Fibroblast of lung (primary cell): Measurements from ENCODE around the gene QPCTL.

ENCODE experiments used
- EZH2 ChIP-seq: IDR thresholded peaks from 2 replicates; pipeline ENCODE4 v1.5.1; 2012; ENCODE audit warnings: low read length, control low read depth, mild to moderate bottlenecking; ENCODE audit errors: missing control alignments
- TF ChIP-seq, protein P1 (sequence below), 2 donors: IDR thresholded peaks in 1 of 2; conservative IDR thresholded peaks in 1 of 2; 1 replicate in 1 of 2; 2 replicates in 1 of 2; pipeline ENCODE4 v1.5.1; 2011 to 2012; ENCODE audit warnings: low read length in 2 of 2, control low read depth in 1 of 2, inconsistent platforms in 1 of 2, low read depth in 1 of 2, mild to moderate bottlenecking in 1 of 2

DNA sequence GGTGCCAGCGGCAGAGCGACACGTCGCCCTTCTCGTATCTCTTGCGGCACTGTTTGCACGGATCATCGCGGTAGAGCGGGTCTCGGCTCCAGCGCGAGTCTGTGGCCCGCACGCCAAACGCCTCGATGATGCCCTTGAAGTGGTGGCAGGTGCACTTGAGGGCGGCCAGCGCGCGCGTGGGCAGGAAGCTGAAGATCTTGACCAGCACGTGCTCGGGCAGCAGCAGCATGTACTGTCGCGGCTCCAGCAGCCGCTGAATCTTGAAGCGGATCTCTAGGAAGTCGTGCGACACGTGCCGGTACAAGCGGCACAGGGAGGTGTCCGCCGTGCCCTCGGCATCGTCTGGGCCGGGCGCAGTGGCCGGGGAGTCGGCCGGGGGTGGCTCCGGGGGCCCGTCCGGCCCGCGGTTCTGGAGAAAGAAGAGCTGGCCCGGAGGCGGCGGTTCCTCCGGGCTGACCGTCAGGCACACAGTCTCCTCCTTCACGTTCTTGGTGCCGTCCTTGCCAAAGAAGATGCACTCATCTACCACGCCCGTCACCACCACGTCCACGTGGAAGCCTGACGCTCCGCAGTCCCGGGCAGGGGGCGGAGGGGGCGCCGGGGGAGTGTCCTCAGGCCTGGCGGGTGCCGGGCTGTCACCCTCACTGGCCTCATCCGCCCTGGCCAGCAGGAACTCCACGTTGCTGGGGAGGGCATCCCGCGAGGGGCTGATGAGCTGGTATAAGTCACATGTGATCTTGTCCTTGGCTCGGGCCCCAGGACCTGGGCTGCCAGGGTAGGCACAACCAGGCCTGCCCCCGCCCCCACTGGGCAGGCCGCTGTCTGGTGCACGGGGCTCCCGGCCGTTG, 19.6 kb downstream of the QPCTL start:
- TF ChIP-seq, protein P1, sequence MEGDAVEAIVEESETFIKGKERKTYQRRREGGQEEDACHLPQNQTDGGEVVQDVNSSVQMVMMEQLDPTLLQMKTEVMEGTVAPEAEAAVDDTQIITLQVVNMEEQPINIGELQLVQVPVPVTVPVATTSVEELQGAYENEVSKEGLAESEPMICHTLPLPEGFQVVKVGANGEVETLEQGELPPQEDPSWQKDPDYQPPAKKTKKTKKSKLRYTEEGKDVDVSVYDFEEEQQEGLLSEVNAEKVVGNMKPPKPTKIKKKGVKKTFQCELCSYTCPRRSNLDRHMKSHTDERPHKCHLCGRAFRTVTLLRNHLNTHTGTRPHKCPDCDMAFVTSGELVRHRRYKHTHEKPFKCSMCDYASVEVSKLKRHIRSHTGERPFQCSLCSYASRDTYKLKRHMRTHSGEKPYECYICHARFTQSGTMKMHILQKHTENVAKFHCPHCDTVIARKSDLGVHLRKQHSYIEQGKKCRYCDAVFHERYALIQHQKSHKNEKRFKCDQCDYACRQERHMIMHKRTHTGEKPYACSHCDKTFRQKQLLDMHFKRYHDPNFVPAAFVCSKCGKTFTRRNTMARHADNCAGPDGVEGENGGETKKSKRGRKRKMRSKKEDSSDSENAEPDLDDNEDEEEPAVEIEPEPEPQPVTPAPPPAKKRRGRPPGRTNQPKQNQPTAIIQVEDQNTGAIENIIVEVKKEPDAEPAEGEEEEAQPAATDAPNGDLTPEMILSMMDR (conservative IDR thresholded peaks at IDR 0.05 in 1 of 2, IDR thresholded peaks at IDR 0.05 in 1 of 2; ENCODE audit: low read depth in 1 of 2, low read length in 2 of 2): no peak
- no peak for TF ChIP-seq EZH2
